HUDEP-2 (cell line): ENCODE results near the gene C1QTNF5.

Source experiments
- DNase-seq, 76 experiments: peaks; one replicate each; lab custom pipeline; 2025; ENCODE audit not compliant: unreplicated experiment in 76 of 76; lab: John Stamatoyannopoulos, UW

The C1QTNF5 gene

GRCh38 chr11:119339589-119340334 is 921 bp downstream of the C1QTNF5 start:
- DNase-seq: peak in 14 of 76 experiments; percentile 4 to 37 (median 15)

GRCh38 chr11:119338965-119339588 is 1.6 kb downstream of the C1QTNF5 start:
- DNase-seq: no peak

GRCh38 chr11:119338318-119338890 is 2.3 kb downstream of the C1QTNF5 start:
- peak in 62 of 76 experiments; percentile 1 to 75 (median 44) for DNase-seq

- DNase-seq: no peak
Observed at GRCh38 chr11:119337581-119338317, 2.9 kb downstream of the C1QTNF5 start.

GRCh38 chr11:119336744-119337469 is 3.8 kb downstream of the C1QTNF5 start:
- DNase-seq: no peak

- no peak for DNase-seq
Observed at GRCh38 chr11:119335655-119336543, 4.8 kb downstream of the C1QTNF5 start.

- DNase-seq: no peak
Observed at GRCh38 chr11:119335091-119335654, 5.5 kb downstream of the C1QTNF5 start.

- peak in 74 of 76 experiments; percentile 35 to 97 (median 90) for DNase-seq
Observed at GRCh38 chr11:119334174-119334930, 6.3 kb downstream of the C1QTNF5 start, which contains the start of gene RNF26. RNF26 (plus strand) TSS chr11:119334527; CDS start chr11:119335123, 596 bp downstream.

- no peak for DNase-seq
Observed at GRCh38 chr11:119332111-119332765, 8.4 kb downstream of the C1QTNF5 start.

- DNase-seq: no peak
Observed at GRCh38 chr11:119330237-119330636, 10.4 kb downstream of the C1QTNF5 start.

GRCh38 chr11:119329320-119329719 is 11.4 kb downstream of the C1QTNF5 start:
- no peak for DNase-seq

GRCh38 chr11:119324189-119324588 is 16.5 kb downstream of the C1QTNF5 start:
- DNase-seq: no peak

GRCh38 chr11:119323532-119324033 is 17.1 kb downstream of the C1QTNF5 start:
- peak in 58 of 76 experiments; percentile 2 to 69 (median 36) for DNase-seq

GRCh38 chr11:119322921-119323531 is 17.7 kb downstream of the C1QTNF5 start:
- no peak for DNase-seq

GRCh38 chr11:119322360-119322739 is 18.3 kb downstream of the C1QTNF5 start:
- DNase-seq: no peak

GRCh38 chr11:119320776-119321524 is 19.7 kb downstream of the C1QTNF5 start:
- peak in 1 of 76 experiments; percentile 4 for DNase-seq
